H9 (cell line): Measurements from ENCODE around the gene GNPAT. TPM values are rescaled to one million over a fixed set of nuclear protein-coding genes. Genes with fewer than 3 reads are reported as not detected.
A peak's percentile ranks its signal among the peaks of the same experiment; 100 is the strongest.

ENCODE experiments used
- DNase-seq: peaks from one replicate; pipeline ENCODE4 v3.0.0-alpha.2; 2017
- H2AFZ ChIP-seq: one replicate; pipeline ENCODE4 v1.6.1; 2013; ENCODE audit warnings: mild to moderate bottlenecking, low read length, control low read depth, moderate library complexity
- H2AK5ac ChIP-seq: 2 replicates; pipeline ENCODE4 v1.6.1; 2013; ENCODE audit warnings: low read length, control low read depth, mixed read lengths; ENCODE audit not compliant: insufficient read length
- H2BK120ac ChIP-seq: one replicate; pipeline ENCODE4 v1.6.1; 2013; ENCODE audit warnings: low read depth, mild to moderate bottlenecking, low read length, control low read depth, inconsistent platforms; ENCODE audit not compliant: poor library complexity, severe bottlenecking
- H2BK12ac ChIP-seq: 2 replicates; pipeline ENCODE4 v1.6.1; 2013; ENCODE audit warnings: low read length, control low read depth, mixed read lengths, low read depth; ENCODE audit not compliant: insufficient read length
- H2BK15ac ChIP-seq: 2 replicates; pipeline ENCODE4 v1.6.1; 2013; ENCODE audit warnings: low read depth, low read length, control low read depth
- H2BK20ac ChIP-seq: one replicate; pipeline ENCODE4 v1.6.1; 2013; ENCODE audit warnings: low read depth, mild to moderate bottlenecking, low read length, control low read depth, inconsistent platforms; ENCODE audit not compliant: poor library complexity, severe bottlenecking
- H2BK5ac ChIP-seq: 2 replicates; pipeline ENCODE4 v1.6.1; 2013; ENCODE audit warnings: low read length, control low read depth, mixed read lengths; ENCODE audit not compliant: insufficient read length
- H3K14ac ChIP-seq: 2 replicates; pipeline ENCODE4 v1.6.1; 2013; ENCODE audit warnings: low read length, control low read depth; ENCODE audit not compliant: insufficient read depth
- H3K18ac ChIP-seq: 2 replicates; pipeline ENCODE4 v1.6.1; 2013; ENCODE audit warnings: low read depth, mild to moderate bottlenecking, mixed read lengths, low read length, control low read depth; ENCODE audit not compliant: insufficient read length
- H3K23ac ChIP-seq: 2 replicates; pipeline ENCODE4 v1.6.1; 2013; ENCODE audit warnings: low read length, control low read depth, mixed read lengths, low read depth; ENCODE audit not compliant: insufficient read length
- H3K23me2 ChIP-seq: 2 replicates; pipeline ENCODE4 v1.6.1; 2013; ENCODE audit warnings: low read depth, mild to moderate bottlenecking, mixed read lengths, low read length, control low read depth; ENCODE audit not compliant: insufficient read length, poor library complexity, severe bottlenecking
- H3K27ac ChIP-seq: 2 replicates; pipeline ENCODE4 v1.5.1; 2013; ENCODE audit warnings: low read length, control low read depth, mixed read lengths, low read depth; ENCODE audit not compliant: insufficient read length
- H3K27me3 ChIP-seq: 2 replicates; pipeline ENCODE4 v1.6.1; 2013; ENCODE audit warnings: low read length, control low read depth, inconsistent platforms; ENCODE audit not compliant: insufficient read depth
- H3K4ac ChIP-seq: 2 replicates; pipeline ENCODE4 v1.6.1; 2013; ENCODE audit warnings: low read depth, mild to moderate bottlenecking, control low read depth, inconsistent platforms, low read length, moderate library complexity
- H3K4me1 ChIP-seq: 2 replicates; pipeline ENCODE4 v1.6.1; 2013; ENCODE audit warnings: low read length, control low read depth, inconsistent platforms; ENCODE audit not compliant: insufficient read depth
- H3K4me2 ChIP-seq: 2 replicates; pipeline ENCODE4 v1.6.1; 2013; ENCODE audit warnings: low read length, control low read depth, mixed read lengths; ENCODE audit not compliant: insufficient read length, insufficient read depth
- H3K56ac ChIP-seq: 2 replicates; pipeline ENCODE4 v1.6.1; 2013; ENCODE audit warnings: low read depth, mild to moderate bottlenecking, mixed read lengths, low read length, control low read depth; ENCODE audit not compliant: insufficient read length
- H3K79me1 ChIP-seq: 2 replicates; pipeline ENCODE4 v1.6.1; 2013; ENCODE audit warnings: low read depth, mild to moderate bottlenecking, moderate library complexity, low read length, control low read depth, inconsistent platforms; ENCODE audit not compliant: insufficient read depth, poor library complexity, severe bottlenecking
- H3K79me2 ChIP-seq: 2 replicates; pipeline ENCODE4 v1.6.1; 2013; ENCODE audit warnings: low read length, control low read depth, inconsistent platforms; ENCODE audit not compliant: insufficient read depth
- H3K9ac ChIP-seq: 2 replicates; pipeline ENCODE4 v1.6.1; 2013; ENCODE audit warnings: low read length, control low read depth, mixed read lengths; ENCODE audit not compliant: insufficient read length; ENCODE audit errors: extremely low read depth
- H3K9me3 ChIP-seq: one replicate; pipeline ENCODE4 v1.6.1; 2013; ENCODE audit warnings: low read depth, low read length, inconsistent platforms; ENCODE audit not compliant: control insufficient read depth
- H3T11ph ChIP-seq: one replicate; pipeline ENCODE4 v1.6.1; 2013; ENCODE audit warnings: mild to moderate bottlenecking, low read length, control low read depth, inconsistent platforms
- H4K20me1 ChIP-seq: one replicate; pipeline ENCODE4 v1.6.1; 2013; ENCODE audit not compliant: control insufficient read depth, insufficient read length, insufficient read depth
- H4K5ac ChIP-seq: 2 replicates; pipeline ENCODE4 v1.6.1; 2013; ENCODE audit warnings: low read depth, mild to moderate bottlenecking, mixed read lengths, low read length, control low read depth; ENCODE audit not compliant: insufficient read length
- H4K8ac ChIP-seq: replicated peaks from 2 replicates; pipeline ENCODE4 v1.6.1; 2013; ENCODE audit warnings: low read length, control low read depth, mixed read lengths, low read depth; ENCODE audit not compliant: insufficient read length
- H4K91ac ChIP-seq: 2 replicates; pipeline ENCODE4 v1.6.1; 2013; ENCODE audit warnings: low read depth, mild to moderate bottlenecking, moderate library complexity, mixed read lengths, low read length, control low read depth; ENCODE audit not compliant: insufficient read length
- H3K27ac Mint-ChIP-seq, 3 experiments: 2 replicates in 2 of 3; 3 replicates in 1 of 3; pipeline ENCODE4 v1.8.0; 2020 to 2021; ENCODE audit warnings: mixed read lengths in 3 of 3, mild to moderate bottlenecking in 1 of 3, moderate library complexity in 1 of 3
- H3K27me3 Mint-ChIP-seq: 2 replicates; pipeline ENCODE4 v1.8.0; 2021; ENCODE audit warnings: low read depth, mild to moderate bottlenecking, moderate library complexity, mixed read lengths
- H3K36me3 Mint-ChIP-seq, 3 experiments: 2 replicates in 2 of 3; 3 replicates in 1 of 3; pipeline ENCODE4 v1.8.0; 2020 to 2021; ENCODE audit warnings: low read depth in 3 of 3, mixed read lengths in 3 of 3; ENCODE audit not compliant: insufficient read depth in 1 of 3
- H3K4me1 Mint-ChIP-seq, 2 experiments: 2 replicates each; pipeline ENCODE4 v1.8.0; 2020; ENCODE audit warnings: mixed read lengths in 2 of 2
- H3K4me3 Mint-ChIP-seq, 2 experiments: 2 replicates in 1 of 2; 3 replicates in 1 of 2; pipeline ENCODE4 v1.8.0; 2020 to 2021; ENCODE audit warnings: mild to moderate bottlenecking in 2 of 2, mixed read lengths in 2 of 2, moderate library complexity in 1 of 2
- H3K9me3 Mint-ChIP-seq, 2 experiments: 2 replicates in 1 of 2; 3 replicates in 1 of 2; pipeline ENCODE4 v1.8.0; 2020; ENCODE audit warnings: mild to moderate bottlenecking in 2 of 2, mixed read lengths in 2 of 2, moderate library complexity in 1 of 2
- CTCF ChIP-seq: fragments of 200-600 bp; sonication (generic); conservative IDR thresholded peaks from 3 replicates; pipeline ENCODE4 v1.8.0; 2021; ENCODE audit warnings: antibody characterized with exemption, mild to moderate bottlenecking
- WGBS: extraction: QIAGEN DNeasy Blood & Tissue Kit; methylation state at CpG from one replicate; pipeline ENCODE4 v1.1.7; 2013; ENCODE audit warnings: missing lambda C conversion rate, low lambda C conversion rate, mixed read lengths; ENCODE audit not compliant: insufficient read length; ENCODE audit errors: extremely low coverage; 5-methylcytosine and 5-hydroxymethylcytosine counted together
- total RNA-seq: library from RNA; stranded (reverse); gene quantifications from 2 replicates; pipeline ENCODE4 v1.2.1, GENCODE V29; 2021

Gene GNPAT
- total RNA-seq, 1 experiment from 2014 or later = 38.1 TPM

- Mint-ChIP-seq H3K4me1 (no peaks in the 10 kb centered on the region), H3K36me3 (no peaks in the 10 kb centered on the region), H3K9me3 (no peaks in the 10 kb centered on the region), H3K27me3 (peaks cover 13% of the 10 kb centered on the region), H3K27ac (no peak overlapping the region), H3K4me3 (no peak overlapping the region)
- Histone ChIP-seq H2AK5ac (no peak overlapping the region), H3K14ac (no peak overlapping the region), H2BK20ac (no peak overlapping the region), H3K9ac (no peak overlapping the region), H3K4ac (no peak overlapping the region), H3K79me2 (no peaks in the 10 kb centered on the region), H3K4me1 (no peaks in the 10 kb centered on the region), H3K23me2 (no peaks in the 10 kb centered on the region), H3K27ac (no peak overlapping the region), H2BK12ac (no peak overlapping the region), H2BK5ac (no peak overlapping the region), H3K27me3 (no peaks in the 10 kb centered on the region), H3K18ac (no peak overlapping the region), H4K8ac (no peak overlapping the region), H2BK120ac (no peak overlapping the region), H3K56ac (no peak overlapping the region), H3T11ph (no peak overlapping the region), H4K5ac (no peak overlapping the region), H3K79me1 (no peaks in the 10 kb centered on the region), H2BK15ac (no peak overlapping the region), H4K91ac (no peak overlapping the region), H2AFZ (no peak overlapping the region), H3K23ac (no peak overlapping the region), H3K4me2 (no peak overlapping the region), H3K9me3 (no peaks in the 10 kb centered on the region), H4K20me1 (no peaks in the 10 kb centered on the region)
- no CpG with 5 or more reads among the region's 44 CpGs for WGBS
- peak; percentile 22 for DNase-seq
- TF ChIP-seq CTCF = no peak
Measured at GRCh38 chr1:231317306-231318014, 76.4 kb downstream of the GNPAT start.
